HG03135 (cell line): Measurements from ENCODE around the gene CRTC3.

Experiments
- ATAC-seq: cut with Tn5 transposase; IDR thresholded peaks from one replicate; pipeline ENCODE4 v1.9.1; 2021; ENCODE audit warnings: mild to moderate bottlenecking, moderate library complexity; ENCODE audit not compliant: unreplicated experiment

CRTC3 gene

GRCh38 chr15:90691369-90691768 lies 161.6 kb downstream of the CRTC3 start:
- ATAC-seq, result no peak

- ATAC-seq, result no peak
These were observed 162.5 kb downstream of the CRTC3 start for GRCh38 chr15:90691982-90692773.
